ENCODE results near the gene CUX1.

- no peak for TF ChIP-seq CTCF (IDR thresholded peaks at IDR 0.05)
- no peak for TF ChIP-seq EZH2 (IDR thresholded peaks at IDR 0.05)
- TF ChIP-seq EZH2phosphoT487 (IDR thresholded peaks at IDR 0.05) = no peak
Observed at GRCh38 chr7:101934618-101935017, 117.2 kb downstream of the CUX1 start.

All from neural progenitor cell (in vitro differentiated cells).